ENCODE data around the gene BOLA1.

BOLA1 gene

DNA sequence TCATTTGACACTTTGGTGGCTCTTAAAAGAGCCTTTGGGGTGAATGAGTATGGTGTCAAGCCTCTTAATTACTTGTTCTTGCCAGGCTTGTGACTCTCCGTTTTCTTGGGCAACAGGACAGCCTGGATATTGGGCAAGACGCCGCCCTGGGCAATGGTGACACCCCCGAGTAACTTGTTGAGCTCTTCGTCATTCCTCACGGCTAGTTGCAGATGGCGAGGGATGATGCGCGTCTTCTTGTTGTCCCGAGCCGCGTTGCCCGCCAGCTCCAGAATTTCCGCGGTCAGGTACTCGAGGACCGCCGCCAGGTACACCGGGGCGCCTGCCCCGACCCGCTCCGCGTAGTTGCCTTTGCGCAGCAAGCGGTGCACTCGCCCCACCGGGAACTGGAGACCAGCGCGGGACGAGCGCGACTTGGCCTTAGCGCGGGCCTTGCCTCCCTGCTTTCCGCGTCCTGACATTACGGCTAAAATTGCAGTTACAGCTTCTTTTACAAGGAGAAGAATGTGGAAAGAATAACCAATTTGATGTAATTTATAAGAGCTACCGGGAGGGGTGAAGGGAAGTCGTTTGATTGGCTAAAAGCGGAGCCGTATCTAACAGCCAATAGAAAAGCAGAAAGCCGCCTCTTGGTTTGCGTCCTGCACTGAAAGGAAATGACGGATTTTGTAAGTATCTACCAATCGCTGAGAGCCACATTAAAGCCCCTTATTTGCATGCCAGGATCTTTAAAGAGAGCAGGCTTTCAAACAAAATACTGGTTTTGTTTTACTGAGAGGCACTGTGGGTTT, 11.7 kb upstream of the BOLA1 start:
- DNase-seq = peak; percentile 65

DNA sequence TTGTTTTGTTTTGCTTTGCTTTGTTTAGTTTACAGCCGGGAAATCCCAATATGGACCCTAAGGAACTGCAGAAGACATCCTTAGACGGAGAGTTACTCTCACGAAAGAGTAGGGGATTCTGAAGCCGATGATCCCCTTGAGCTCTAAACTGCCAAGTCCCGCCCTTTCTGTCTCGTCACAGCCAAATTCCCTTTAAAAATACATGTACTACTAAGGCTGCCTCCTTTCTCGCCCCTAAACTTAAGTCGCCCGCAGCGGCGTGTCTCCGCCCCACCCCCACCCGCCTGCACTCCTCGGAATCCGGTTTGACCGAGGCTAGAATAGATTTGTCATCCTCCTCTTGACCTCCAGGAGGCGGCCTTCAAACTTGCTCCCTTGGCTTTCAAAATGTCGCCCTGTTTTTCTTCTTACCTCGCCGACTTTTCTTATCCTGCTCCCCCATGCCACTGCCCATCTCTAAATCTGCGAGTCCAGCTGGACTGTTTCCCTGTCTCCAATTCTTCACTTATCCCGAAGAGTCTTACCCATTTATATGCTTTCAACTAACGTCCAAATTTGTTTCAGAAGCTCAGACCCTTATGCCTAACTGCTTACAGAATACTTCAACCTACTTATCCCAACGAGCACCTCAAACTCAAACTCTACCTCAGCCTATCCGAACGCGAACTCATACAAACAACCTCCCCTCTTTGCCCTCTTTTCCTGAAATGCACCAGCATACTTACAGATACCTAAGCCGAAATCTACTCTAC, 10.9 kb upstream of the BOLA1 start:
- peak; percentile 62 for DNase-seq

DNA sequence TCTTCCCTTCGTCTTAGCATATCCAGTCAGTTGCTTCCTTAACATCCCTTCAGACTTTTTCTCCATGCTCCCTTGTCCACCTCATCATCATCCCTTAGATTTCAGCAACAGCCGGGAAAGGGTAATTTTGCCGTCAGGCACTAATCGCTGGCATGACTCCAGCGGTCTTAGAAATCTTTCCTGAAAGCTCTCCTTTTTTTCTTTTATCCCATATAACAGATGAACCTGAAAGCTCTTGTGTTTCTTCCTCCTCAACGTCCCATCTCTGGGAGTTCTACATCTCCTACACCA, 10.4 kb upstream of the BOLA1 start:
- no peak for DNase-seq

DNA sequence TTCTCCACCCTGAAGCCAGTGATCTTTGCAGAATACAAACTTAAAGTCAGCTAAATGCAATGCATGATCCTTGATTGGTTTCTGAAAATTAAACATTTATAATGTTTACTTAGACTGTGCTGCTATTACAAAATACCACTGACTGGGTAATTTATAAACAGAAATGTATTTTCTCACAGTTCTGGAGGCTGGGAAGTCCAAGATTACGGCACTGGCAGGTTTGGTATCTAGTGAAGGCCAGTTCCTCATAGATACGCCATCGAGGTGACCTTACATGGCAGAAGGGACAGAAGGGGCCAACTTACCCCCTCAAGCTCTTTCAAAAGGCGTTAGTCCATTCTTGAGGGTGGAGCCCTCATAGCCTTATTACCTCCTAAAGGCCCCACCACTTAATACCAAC, 2.8 kb upstream of the BOLA1 start:
- DNase-seq = no peak

DNA sequence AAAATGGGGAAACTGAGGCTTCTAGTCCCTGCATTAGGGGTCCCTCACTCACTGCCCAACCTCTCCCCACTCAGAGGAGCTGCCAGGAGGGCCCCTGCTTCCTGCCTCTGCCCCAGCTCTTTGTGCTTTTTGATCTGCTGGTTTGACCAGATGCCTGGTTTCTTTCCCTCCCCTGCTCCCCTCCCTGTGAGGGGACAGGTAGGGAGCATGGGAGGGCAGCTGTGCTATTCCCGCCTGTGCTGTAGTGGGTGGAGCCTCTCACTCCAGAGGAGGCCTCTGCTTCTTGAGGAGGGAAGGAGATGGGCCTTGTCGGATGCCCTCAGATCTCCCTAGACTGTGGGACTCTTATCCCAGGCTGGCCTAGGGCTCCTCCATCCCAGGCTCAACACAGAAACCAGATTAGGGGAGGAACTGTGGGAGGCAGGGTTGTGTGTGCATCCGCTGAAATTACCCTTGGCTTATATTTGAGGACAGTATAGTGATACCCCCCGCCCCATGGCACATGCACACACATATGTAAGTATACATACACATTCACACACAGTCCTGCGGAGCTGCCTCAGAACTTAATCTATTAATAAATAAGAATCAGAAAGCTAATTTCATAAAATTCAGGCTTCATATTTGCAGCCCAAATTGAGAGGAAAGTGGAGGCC, 4.6 kb downstream of the BOLA1 start:
- DNase-seq = no peak

DNA sequence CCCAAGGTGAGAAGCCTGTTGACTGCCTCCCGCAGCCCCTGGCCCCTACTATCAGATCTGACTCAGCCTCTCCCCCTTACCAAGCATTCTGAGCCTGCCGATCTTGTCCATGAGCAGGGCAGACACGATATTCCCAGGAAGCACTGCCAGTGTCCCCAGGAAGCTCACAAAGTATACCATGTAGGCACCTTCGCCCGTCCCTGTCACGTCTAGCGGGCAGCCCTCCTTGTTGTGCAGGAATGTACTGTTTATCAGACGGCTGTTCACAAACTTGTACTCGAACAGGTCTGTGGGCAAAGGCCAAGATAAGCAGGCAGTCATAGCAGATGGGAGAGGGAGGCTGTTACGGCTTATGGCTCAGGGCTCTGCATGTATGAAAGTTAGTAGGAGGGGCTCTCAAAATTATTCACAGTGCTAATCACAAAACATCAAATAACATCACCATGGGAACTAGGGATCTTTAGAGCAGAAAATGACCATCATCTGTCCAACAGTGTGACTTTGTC, 7.3 kb downstream of the BOLA1 start:
- DNase-seq = no peak

DNA sequence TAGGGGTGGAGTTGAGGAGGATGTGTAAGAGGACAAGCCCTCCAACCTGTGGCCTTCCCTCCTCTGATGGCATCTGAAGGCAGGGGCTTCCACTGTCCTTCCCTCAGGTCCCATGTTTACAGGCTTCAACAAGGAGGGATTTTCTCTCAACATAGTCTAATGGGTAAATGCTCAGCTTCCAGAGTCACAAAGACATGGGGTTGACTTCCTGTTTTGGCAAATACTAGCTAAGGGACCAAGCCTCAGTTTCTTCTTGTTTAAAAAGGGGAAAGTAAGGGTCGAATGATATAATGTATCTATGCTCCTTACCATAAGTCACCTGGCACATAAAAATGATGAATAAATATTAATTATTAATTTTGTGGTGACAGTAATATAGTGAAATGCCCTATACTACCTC, 15.2 kb downstream of the BOLA1 start:
- DNase-seq = no peak

DNA sequence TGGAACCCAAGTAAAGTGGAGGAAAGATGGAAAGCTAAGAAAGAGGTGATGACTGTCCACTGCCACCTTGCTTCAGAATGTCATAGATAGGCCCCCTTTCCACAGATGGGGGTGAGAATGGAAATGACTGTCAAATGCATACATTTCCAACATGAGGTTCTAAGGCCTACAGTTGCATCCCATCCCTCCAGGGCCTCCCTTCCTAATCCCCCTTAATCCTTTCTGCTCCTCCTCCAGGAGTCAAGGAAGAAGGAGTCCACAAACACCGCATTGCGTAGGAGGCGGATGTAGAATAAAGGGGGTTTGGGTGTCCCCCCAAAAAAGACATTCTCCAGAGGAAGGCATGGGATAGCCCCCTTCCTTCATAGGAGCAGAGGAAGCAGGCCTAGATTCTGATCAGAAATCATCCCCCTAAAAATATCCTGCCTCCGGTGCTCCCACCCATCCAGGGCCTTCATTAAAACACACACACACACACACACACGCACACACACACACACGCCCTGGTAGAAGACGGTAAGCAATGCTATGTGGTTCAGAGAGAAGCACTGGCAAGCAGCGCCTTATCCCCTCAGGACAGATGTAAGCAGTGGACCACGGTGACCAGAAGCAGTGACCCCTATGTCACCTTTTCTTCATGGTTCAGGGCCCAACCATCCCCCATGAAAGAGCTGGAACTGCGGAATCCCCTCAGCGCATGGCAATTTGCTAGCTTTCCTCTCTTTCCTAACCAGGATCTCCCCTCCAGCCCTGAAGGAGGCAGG, 16.2 kb downstream of the BOLA1 start:
- DNase-seq = no peak

DNA sequence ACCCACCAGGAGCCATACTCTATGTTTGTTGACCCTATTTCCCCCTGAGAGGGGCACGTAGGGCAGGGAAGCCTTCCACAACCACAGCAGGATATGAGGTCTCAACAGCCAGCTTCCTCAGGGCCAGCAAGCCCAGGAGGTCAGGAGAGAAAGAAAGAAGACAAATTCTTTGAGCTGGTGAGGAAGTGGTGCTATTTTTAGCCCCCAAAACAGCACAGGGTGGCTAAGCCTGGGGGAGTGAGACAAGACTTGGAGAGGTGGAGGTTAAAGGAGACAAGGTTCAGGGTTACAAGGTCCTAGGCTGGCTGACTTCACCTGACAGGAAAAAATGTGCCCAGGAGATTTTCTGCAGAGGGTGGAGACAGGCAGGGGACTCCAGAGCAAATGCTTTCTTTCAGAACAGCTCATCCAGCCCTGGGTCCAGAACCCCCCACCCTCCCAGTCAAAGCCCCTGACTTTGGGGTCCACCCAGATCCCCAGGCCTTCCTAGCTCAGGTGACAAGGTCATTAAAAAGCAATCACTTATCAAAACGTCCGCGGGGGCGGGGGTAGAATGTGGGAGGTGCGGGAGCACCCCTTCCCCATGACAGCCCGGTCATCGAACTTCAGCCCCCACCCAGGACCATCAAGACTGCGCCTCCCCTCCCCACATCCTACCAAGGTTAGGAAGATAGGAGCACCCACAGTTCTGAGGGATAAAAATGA, 17.0 kb downstream of the BOLA1 start:
- no peak for DNase-seq

DNA sequence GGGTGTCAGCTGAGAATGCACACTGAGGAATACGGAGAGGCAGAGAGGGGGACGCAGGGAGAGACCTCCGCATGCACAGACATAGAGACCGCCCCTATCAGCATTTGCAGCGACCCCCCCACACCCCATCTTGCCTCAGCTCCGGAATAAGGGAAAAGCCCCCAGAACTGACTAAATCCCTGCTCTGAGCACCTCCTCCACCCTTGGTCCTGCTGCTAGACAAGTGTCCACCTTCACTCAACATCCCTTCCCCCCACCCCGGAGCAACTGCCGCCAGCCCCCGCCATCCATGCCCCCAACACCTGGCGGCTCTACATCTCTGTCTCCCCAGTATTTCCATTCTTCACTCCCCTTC, 17.5 kb downstream of the BOLA1 start:
- no peak for DNase-seq

DNA sequence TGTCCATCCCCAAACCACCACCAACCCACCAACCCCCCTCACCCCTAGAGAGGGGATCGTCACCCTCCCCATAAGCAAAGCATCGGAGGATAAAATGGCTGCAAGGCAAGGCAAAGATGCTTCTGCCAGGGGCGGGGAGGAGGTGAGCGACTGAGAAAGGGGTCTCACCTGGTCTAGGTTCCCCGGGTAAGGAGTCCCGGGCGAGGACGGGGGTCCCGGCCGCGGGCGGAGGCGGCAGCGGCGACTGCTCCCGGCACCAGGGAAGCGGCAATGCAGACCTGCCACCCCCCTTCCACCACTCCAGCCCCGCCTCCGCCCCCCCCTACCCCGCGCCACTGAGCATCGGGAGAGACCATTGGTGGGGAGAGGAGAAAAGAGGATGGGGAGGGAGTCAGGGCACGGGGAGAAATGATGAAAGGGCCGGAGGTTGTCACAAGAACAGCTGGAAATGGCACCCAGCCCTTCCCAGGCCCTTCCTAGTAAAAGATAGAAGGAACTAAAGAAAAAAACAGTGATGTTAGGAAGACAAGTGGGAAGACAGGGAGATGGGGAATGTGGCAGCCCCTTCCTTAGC, 18.3 kb downstream of the BOLA1 start, which contains the start of gene SV2A:
TSS of gene SV2A (minus strand) at position 274 of the 574 bp plus-strand sequence. CDS start 4,004 bp downstream, outside the sequence.
- DNase-seq = peak; percentile 54

DNA sequence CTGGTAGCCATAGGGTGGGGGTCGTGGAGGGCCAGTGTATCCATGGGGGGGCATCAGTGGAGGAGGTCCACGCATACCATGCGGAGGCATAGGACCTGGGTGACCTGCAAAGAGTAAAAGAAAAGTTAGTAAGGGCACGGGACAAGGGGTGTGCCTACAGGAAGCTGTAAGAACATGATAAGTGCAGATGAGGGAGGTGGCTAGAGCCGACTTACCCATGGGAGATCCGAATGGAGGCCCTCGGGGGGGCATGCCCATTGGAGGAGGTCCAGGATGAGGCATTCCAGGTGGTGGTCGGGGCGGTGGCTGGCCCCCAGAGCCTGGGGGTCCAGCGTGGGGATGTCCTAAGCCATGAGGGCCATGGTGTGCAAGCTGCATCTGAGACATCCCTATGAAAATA, 24.3 kb downstream of the BOLA1 start:
- no peak for DNase-seq

DNA sequence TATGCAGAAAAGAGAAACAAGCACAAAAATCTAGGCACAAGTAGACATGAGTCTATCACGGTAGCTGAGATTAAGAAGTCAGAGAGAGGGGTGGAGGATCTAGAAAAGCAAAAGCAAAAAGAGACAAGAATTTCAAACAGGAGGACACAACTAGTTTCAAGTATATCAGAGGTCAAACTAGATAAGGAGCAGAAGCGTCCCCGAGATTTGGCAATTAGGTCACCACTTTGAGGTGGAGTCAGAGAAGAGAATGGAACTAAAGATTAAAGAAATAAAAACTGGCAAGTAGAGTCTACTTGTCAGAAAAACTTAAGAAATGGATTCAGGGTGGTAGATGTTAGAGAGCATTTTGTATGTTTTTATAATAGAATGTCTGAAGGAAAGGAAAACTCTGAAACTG, 26.0 kb downstream of the BOLA1 start:
- no peak for DNase-seq

DNA sequence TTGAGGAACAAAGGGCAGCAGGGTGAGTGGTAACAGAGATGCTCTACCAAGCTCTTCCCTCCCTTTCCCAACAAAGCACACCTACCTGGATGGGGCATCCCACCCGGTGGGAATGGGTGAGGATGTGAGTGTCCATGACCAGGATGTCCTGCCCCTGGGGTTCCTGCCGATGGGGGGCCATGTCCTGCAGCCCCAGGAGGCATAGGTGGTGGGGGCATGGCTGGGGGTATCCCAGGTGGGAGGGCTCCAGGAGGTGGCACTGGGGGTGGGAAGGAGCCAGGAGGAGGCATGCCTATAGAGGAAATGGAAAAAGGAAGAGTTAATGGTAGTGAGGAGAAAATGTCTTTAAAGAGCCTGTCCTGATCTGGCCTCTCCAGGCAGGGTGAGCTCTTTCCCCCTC, 26.4 kb downstream of the BOLA1 start:
- no peak for DNase-seq

DNA sequence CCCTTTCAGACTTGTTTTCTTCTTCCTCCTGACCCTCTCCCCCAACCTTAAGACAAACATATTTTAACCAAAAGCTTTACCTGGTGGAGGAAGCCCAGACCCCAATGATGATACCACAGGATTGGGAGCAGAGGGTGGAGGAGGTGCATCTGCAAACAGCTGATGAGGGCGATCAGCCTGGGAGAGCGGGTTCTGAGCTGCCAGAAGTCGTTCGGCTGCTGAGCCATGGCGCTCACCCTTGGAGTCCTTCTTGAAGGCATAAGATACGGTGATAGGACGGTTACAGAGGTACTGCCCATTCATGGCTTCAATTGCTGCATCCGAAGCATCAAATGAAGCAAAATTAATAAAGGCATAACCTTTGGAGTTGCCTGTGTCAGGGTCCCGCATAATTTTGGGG, 26.9 kb downstream of the BOLA1 start:
- DNase-seq = no peak

DNA sequence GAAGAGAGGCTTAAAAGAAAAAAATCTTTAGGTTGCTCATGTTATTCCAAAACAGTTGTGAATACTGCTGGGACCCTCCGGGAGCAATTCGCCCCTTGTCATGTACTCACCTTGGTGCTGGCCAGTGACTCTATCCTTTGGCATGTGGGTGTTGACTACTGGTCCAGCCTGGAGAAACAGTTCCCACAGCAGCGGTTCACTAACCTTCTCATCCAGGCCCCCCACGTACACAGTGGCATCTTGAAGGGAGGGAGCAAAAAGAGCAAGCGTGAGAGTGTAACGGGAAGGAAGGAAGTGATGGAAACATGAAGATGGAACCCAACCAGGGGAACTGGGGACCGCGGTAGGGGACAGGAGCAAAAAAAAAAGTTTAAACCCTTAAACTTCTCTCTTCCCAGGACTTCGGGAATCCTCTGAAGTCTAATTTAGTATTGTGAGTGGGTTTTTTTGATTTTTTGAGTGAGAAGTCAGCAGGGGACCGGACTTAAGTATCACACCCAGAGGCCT, 27.7 kb downstream of the BOLA1 start:
- no peak for DNase-seq

DNA sequence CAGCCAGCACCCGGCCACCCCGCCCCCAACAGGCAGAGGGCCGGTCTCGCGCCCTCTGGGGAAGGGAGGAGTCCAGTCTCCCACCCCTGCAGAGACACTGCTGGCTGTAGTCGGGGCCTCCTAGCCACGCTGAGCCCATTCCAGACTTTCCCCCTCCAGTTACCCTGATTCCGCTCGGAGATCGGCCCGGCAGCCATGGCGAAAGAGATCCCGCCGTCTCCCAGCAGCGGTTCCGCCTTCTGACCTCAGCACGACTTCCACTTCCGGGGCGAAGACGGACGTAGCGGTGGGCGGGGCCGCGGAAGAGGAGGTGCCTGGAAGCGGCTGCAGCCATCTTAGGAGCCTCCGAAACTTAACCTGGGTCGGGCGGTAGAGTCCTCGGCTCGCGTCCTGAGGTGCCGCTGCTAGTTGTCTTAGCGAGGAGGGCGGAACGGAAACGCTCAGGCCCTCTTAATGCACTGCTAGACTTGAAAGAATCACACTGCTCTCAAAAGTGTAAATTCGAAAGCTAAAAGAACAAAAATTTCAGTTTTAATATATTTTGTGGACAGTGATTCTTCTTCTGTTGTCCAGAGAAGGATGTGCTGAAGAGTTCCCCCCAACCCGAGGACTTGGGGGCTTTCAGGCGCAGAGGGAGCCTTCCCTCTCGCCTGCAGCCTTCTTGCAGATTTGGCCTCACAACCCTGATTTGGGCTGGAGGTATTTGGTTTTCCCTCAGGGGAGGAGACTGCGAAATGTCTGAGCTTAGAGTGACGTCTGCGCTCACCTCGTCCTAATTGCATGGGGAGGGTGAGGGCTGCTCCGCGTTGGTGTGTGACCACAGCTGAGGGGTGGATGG, 28.4 kb downstream of the BOLA1 start, which contains the start of gene SF3B4:
TSS of gene SF3B4 (minus strand) at position 241 of the 838 bp plus-strand sequence. CDS start at position 197, 44 bp downstream.
- DNase-seq = peak; percentile 86

DNA sequence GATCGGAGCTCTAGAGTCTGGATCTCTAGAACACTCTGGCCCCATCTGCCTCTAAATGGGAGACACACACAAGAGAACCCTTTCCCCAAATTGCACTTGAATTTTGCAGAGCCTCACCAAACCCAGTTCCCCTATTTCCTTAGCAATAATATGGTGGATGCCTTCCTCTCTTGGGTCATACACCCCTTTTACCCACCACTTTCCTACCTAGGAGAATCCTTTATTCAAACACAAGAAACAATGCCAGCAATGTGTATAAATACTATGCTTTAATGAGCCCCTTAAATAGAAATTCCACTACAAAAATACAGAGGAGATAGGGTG, 29.0 kb downstream of the BOLA1 start:
- no peak for DNase-seq

DNA sequence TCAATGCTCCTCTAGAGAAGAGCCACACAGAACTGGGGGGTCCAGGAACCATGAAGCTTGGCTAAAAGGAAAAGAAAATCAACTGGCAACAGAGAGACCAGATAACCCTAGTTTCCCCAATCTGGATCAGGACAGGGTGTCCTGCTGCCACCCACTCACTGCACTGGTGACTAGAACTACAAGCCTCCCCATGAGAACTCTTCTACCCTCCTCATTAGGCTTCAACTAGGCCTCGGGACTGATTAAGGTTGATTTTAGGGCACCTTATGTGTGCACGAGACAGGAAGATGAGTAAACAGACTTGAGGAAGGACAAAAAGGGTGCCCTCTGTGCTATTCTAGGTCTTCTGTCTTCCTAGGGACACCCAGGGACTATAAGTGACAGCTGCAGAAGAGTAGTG, 30.5 kb downstream of the BOLA1 start:
- DNase-seq = no peak

DNA sequence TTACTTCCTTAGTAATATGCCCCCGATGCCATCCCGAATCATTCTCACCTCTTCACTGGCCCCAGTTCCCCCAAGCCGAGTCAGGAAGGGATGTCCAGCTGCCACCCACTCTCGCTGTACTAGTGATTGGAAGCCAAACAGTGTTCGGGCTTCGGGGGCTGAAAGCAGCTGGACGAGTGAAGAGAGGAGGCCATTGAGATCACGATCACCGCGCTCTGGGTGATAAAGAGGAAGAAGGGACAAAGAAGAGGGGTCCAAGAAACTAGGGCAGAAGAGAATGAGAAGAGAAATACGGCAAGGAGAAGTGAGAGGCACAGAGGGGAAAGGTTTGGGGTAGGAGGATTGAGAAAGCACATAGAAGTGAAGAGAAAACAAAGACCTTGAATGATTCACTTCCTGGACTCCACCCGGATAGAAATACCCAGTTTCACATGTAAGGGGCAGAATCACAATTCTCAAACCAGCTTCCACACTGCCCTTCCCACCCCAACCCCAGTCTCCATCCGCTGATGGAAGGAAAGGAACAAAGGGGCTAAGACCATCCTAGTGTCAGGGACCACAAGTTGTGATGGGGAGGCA, 31.9 kb downstream of the BOLA1 start:
- no peak for DNase-seq

DNA sequence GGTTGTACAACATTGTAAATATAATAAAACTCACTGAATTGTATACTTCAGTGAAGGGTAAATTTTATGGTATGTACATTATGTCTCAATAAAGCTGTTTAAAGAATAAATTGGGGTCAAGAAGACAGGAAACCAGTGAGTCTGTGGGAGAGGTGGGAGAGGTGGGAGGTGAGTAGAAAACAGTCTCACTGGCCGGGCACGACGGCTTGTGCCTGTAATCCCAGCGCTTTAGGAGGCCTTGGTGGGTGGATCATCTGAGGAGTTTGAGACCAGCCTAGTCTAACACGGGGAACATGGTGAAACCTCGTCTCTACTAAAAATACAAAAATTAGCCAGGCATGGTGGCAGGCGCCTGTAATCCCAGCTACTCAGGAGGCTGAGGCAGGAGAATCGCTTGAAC, 33.1 kb downstream of the BOLA1 start:
- DNase-seq = no peak

All from effector CD8-positive, alpha-beta T cell (primary cell).